C4-2B (cell line): ENCODE measurements around the gene ZFAND3.

Experiments
- CTCF ChIP-seq: fragments of 450-650 bp; conservative IDR thresholded peaks from 2 replicates; pipeline ENCODE4 v1.5.1; 2017; ENCODE audit warnings: mild to moderate bottlenecking
- ZFX ChIP-seq: fragments of 450-650 bp; IDR thresholded peaks from 2 replicates; pipeline ENCODE4 v1.6.1; 2017

- TF ChIP-seq CTCF (no peak), ZFX (no peak)
These were observed 871 bp upstream of the ZFAND3 start for GRCh38 chr6:37818536-37819176.
